A549 (cell line): ENCODE measurements around the gene SHCBP1L.

ENCODE experiments used
- BHLHE40 ChIP-seq: IDR thresholded peaks from 2 replicates; pipeline ENCODE4 v1.6.1; 2012; ENCODE audit warnings: low read depth, low read length, inconsistent platforms
- CTCF ChIP-seq: fragments of >200 bp; sonication (Bioruptor Twin); formaldehyde crosslinking; IDR thresholded peaks from 3 replicates; pipeline ENCODE4 v1.5.1; 2016
- E2F6 ChIP-seq: IDR thresholded peaks from 2 replicates; pipeline ENCODE4 v1.6.1; 2012; ENCODE audit warnings: low read depth, borderline replicate concordance
- EP300 ChIP-seq, 2 experiments: fragments of >200 bp; sonication (Bioruptor Twin); formaldehyde crosslinking; IDR thresholded peaks; 2 replicates in 1 of 2; 3 replicates in 1 of 2; pipeline ENCODE4 v1.6.1; 2016 to 2017
- HMGXB4 ChIP-seq: fragments of 250-450 bp; sonication (Bioruptor Pico); IDR thresholded peaks from 2 replicates; pipeline ENCODE4 v1.5.0; 2021; ENCODE audit warnings: mild to moderate bottlenecking, moderate library complexity, borderline replicate concordance
- NFE2L2 ChIP-seq: fragments of 150-350 bp; conservative IDR thresholded peaks from 2 replicates; pipeline ENCODE4 v1.6.1; 2014; ENCODE audit warnings: low read length
- NPAS2 ChIP-seq: fragments of 250-450 bp; sonication (Bioruptor Pico); IDR thresholded peaks from 2 replicates; pipeline ENCODE4 v1.8.0; 2022; ENCODE audit warnings: mild to moderate bottlenecking, moderate library complexity, borderline replicate concordance
- RAD21 ChIP-seq, 2 experiments: fragments of >200 bp in 1 of 2; sonication (Bioruptor Twin) in 1 of 2; formaldehyde crosslinking in 1 of 2; IDR thresholded peaks in 1 of 2; conservative IDR thresholded peaks in 1 of 2; 2 replicates in 1 of 2; 3 replicates in 1 of 2; pipeline ENCODE4 v1.6.1; 2012 to 2018; ENCODE audit warnings: inconsistent platforms in 1 of 2
- SREBF2 ChIP-seq: fragments of 450-650 bp; IDR thresholded peaks from 2 replicates; pipeline ENCODE4 v1.6.1; 2014; ENCODE audit warnings: mild to moderate bottlenecking, moderate library complexity
- TF ChIP-seq, protein P1 (sequence below): IDR thresholded peaks from 2 replicates; pipeline ENCODE4 v1.6.1; 2012
- TF ChIP-seq, protein P2 (sequence below): fragments of 150-350 bp; IDR thresholded peaks from 2 replicates; pipeline ENCODE4 v1.6.1; 2014; ENCODE audit warnings: low read depth, mild to moderate bottlenecking, low read length

- TF ChIP-seq, protein P1, sequence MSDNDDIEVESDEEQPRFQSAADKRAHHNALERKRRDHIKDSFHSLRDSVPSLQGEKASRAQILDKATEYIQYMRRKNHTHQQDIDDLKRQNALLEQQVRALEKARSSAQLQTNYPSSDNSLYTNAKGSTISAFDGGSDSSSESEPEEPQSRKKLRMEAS: no peak
- TF ChIP-seq BHLHE40 (no peak), CTCF (no peak), NFE2L2 (no peak), E2F6 (no peak), EP300 (IDR thresholded peaks at IDR 0.05) (no peak), RAD21 (conservative IDR thresholded peaks at IDR 0.05 in 1 of 2, IDR thresholded peaks at IDR 0.05 in 1 of 2) (no peak), HMGXB4 (CRISPR knock-in tag) (no peak), NPAS2 (CRISPR knock-in tag) (no peak), SREBF2 (no peak)
- TF ChIP-seq, protein P2, sequence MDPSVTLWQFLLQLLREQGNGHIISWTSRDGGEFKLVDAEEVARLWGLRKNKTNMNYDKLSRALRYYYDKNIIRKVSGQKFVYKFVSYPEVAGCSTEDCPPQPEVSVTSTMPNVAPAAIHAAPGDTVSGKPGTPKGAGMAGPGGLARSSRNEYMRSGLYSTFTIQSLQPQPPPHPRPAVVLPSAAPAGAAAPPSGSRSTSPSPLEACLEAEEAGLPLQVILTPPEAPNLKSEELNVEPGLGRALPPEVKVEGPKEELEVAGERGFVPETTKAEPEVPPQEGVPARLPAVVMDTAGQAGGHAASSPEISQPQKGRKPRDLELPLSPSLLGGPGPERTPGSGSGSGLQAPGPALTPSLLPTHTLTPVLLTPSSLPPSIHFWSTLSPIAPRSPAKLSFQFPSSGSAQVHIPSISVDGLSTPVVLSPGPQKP: no peak
These were observed 17.2 kb downstream of the SHCBP1L start for GRCh38 chr1:182935716-182936115.
